Smooth muscle cell (in vitro differentiated cells): Measurements from ENCODE around the gene ARHGAP12. TPM values are rescaled to one million over a fixed set of nuclear protein-coding genes. Genes with fewer than 3 reads are reported as not detected.
"Not testable (repeated sequence)": the region's sequence is repeated elsewhere in the genome, so short reads cannot be mapped to it uniquely, and the experiment has no call there.

ENCODE experiments used
- DNase-seq: peaks from one replicate; lab custom pipeline; 2025; ENCODE audit not compliant: unreplicated experiment; lab: John Stamatoyannopoulos, UW
- H2AFZ ChIP-seq: fragments of 200-600 bp; sonication (generic); 2 replicates; pipeline ENCODE4 v1.6.0; 2016; ENCODE audit warnings: antibody characterized with exemption, low read depth, mild to moderate bottlenecking
- H3F3A ChIP-seq: fragments of 200-600 bp; sonication (generic); 2 replicates; pipeline ENCODE4 v1.6.0; 2017; ENCODE audit warnings: antibody characterized with exemption, low read depth
- H3K27ac ChIP-seq: fragments of 200-600 bp; sonication (generic); 2 replicates; pipeline ENCODE4 v1.5.1; 2016; ENCODE audit warnings: low read depth, mild to moderate bottlenecking
- H3K27me3 ChIP-seq: fragments of 200-600 bp; sonication (generic); 2 replicates; pipeline ENCODE4 v1.6.1; 2016; ENCODE audit warnings: low read depth, mild to moderate bottlenecking
- H3K36me3 ChIP-seq: fragments of 200-600 bp; sonication (generic); 2 replicates; pipeline ENCODE4 v1.5.1; 2016; ENCODE audit warnings: low read depth
- H3K4me1 ChIP-seq: fragments of 200-600 bp; sonication (generic); 2 replicates; pipeline ENCODE4 v1.5.1; 2016; ENCODE audit warnings: low read depth
- H3K4me2 ChIP-seq: fragments of 200-600 bp; sonication (generic); 2 replicates; pipeline ENCODE4 v1.6.0; 2016; ENCODE audit warnings: mild to moderate bottlenecking
- H3K4me3 ChIP-seq: fragments of 200-600 bp; sonication (generic); 2 replicates; pipeline ENCODE4 v1.5.1; 2016; ENCODE audit warnings: mild to moderate bottlenecking
- H3K79me2 ChIP-seq: fragments of 200-600 bp; sonication (generic); 2 replicates; pipeline ENCODE4 v1.6.0; 2016; ENCODE audit warnings: low read depth, mild to moderate bottlenecking
- H3K9ac ChIP-seq: fragments of 200-600 bp; sonication (generic); 2 replicates; pipeline ENCODE4 v1.6.0; 2016; ENCODE audit warnings: low read depth
- H3K9me3 ChIP-seq: fragments of 200-600 bp; sonication (generic); replicated peaks from 2 replicates; pipeline ENCODE4 v1.5.1; 2016; ENCODE audit warnings: low read depth
- H4K20me1 ChIP-seq: fragments of 200-600 bp; sonication (generic); 2 replicates; pipeline ENCODE4 v1.6.0; 2016; ENCODE audit warnings: low read depth
- CTCF ChIP-seq: fragments of 200-600 bp; sonication (generic); IDR thresholded peaks from 2 replicates; pipeline ENCODE4 v1.5.1; 2017; ENCODE audit warnings: borderline replicate concordance, mild to moderate bottlenecking, antibody characterized with exemption; ENCODE audit not compliant: insufficient read depth, poor library complexity, severe bottlenecking
- WGBS: methylation state at CpG from one replicate; pipeline ENCODE4 v1.1.7; 2016; ENCODE audit warnings: low lambda C conversion rate; 5-methylcytosine and 5-hydroxymethylcytosine counted together
- polyA plus RNA-seq: library from polyadenylated mRNA; unstranded; fragments of >200 nt; fragmentation: Nextera tagmentation; extraction: Ambion mirVana; gene quantifications from 2 replicates; pipeline ENCODE4 v1.2.1, GENCODE V29; 2016
- total RNA-seq: library from RNA; depleted of rRNA; stranded (reverse); fragments of >200 nt; gene quantifications from 2 replicates; pipeline ENCODE4 v1.2.3, GENCODE V29; 2014

The ARHGAP12 gene
- total and polyA plus RNA-seq, 2 experiments from 2014 or later: 14.5 to 46.2 TPM

GRCh38 chr10:31770307-31770902 is 158.2 kb downstream of the ARHGAP12 start:
- no peak for DNase-seq
- H3F3A ChIP-seq: no peaks in the 10 kb centered on the region
- H3K27ac ChIP-seq: no peak overlapping the region
- H3K9me3 ChIP-seq: no peaks in the 10 kb centered on the region
- no peak overlapping the region for H3K9ac ChIP-seq
- no peaks in the 10 kb centered on the region for H3K79me2 ChIP-seq
- H3K4me1 ChIP-seq: peaks cover 20% of the 10 kb centered on the region
- 74% methylated on average over 8 of the region's 8 CpGs for WGBS
- H3K36me3 ChIP-seq: no peaks in the 10 kb centered on the region
- H3K27me3 ChIP-seq: no peaks in the 10 kb centered on the region
- TF ChIP-seq CTCF: peak; percentile 46
- H2AFZ ChIP-seq: no peak overlapping the region
- no peak overlapping the region for H3K4me3 ChIP-seq
- no peaks in the 10 kb centered on the region for H4K20me1 ChIP-seq
- no peak overlapping the region for H3K4me2 ChIP-seq

DNA sequence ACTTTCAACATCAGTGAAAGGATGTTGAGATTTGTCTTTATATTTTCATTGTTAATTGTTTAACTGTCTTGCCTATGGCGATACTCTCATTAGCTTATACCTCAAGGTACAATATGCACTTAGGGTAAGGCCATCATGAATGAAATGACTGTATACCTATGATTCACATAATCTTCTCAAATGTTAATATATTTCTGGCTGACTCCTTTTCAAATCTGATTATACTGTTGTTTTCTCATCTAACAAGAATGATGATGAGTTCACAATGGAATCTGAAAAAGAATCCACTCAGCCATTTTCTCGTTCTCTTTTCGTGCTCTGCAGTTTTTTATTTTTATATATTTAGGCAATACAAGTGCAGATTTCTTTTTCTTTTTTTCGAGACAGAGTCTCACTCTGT is 159.1 kb downstream of the ARHGAP12 start:
- no peak for DNase-seq
- TF ChIP-seq CTCF: no peak
- H3K4me3 ChIP-seq: no peak overlapping the region
- no peaks in the 10 kb centered on the region for H3F3A ChIP-seq
- H2AFZ ChIP-seq: no peak overlapping the region
- H3K79me2 ChIP-seq: no peaks in the 10 kb centered on the region
- peaks cover 13% of the 10 kb centered on the region for H3K4me1 ChIP-seq
- no peaks in the 10 kb centered on the region for H3K36me3 ChIP-seq
- H3K9me3 ChIP-seq: no peaks in the 10 kb centered on the region
- no peaks in the 10 kb centered on the region for H4K20me1 ChIP-seq
- no peak overlapping the region for H3K4me2 ChIP-seq
- peak overlapping the region; percentile 53 for H3K27ac ChIP-seq
- no peaks in the 10 kb centered on the region for H3K27me3 ChIP-seq
- peak overlapping the region; percentile 1 for H3K9ac ChIP-seq
- WGBS: 58% methylated on average over 4 of the region's 4 CpGs

DNA sequence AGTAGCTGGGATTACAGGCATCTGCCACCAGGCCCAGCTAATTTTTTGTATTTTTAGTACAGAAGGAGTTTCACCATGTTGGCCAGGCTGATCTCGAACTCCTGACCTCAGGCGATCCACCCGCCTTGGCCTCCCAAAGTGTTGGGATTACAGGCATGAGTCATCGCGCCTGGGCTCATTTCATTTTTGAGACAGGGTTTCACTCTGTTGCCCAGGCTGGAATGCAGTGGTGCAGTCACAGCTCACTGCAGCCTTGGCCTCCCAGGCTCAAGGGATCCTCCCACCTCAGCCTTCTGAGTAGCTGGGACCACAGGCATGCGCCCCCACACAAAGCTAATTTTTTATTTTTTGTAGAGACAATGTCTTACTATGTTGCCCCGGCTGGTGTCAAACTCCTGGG is 159.7 kb downstream of the ARHGAP12 start:
- not testable (repeated sequence) for H3K4me2 ChIP-seq, H2AFZ ChIP-seq, H3K9ac ChIP-seq, H3F3A ChIP-seq, H3K4me3 ChIP-seq, H3K36me3 ChIP-seq, H3K79me2 ChIP-seq, H3K27me3 ChIP-seq, H4K20me1 ChIP-seq, H3K4me1 ChIP-seq, DNase-seq, H3K9me3 ChIP-seq
- 93% methylated on average over 7 of the region's 7 CpGs for WGBS
- peak overlapping the region; percentile 53 for H3K27ac ChIP-seq

DNA sequence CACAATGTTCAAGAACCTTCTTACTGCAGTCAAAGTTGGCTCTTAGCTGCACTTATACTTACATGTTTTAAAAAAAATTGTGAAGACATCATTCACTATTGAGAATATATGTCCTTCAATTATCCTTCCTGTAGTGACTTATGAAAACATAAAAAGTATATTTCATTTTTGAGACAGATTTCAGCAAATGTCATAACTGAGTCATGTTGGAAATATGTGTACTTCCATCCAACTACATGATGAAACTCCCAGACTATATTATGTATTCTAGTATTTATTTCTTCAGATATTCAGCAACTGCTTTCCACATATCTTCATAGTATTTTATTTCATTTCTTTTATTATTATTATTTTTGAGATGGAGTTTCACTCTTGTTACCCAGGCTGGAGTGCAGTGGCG is 160.2 kb downstream of the ARHGAP12 start:
- Histone ChIP-seq H2AFZ (no peak overlapping the region), H3K9ac (no peak overlapping the region), H3K79me2 (no peaks in the 10 kb centered on the region), H3K4me2 (no peak overlapping the region), H3K9me3 (no peaks in the 10 kb centered on the region), H3K27me3 (no peaks in the 10 kb centered on the region), H3K4me1 (peaks cover 2% of the 10 kb centered on the region), H3K4me3 (no peak overlapping the region), H3K36me3 (no peaks in the 10 kb centered on the region), H4K20me1 (no peaks in the 10 kb centered on the region), H3F3A (no peaks in the 10 kb centered on the region), H3K27ac (peak overlapping the region; percentile 53)
- WGBS: 100% methylated on average over 1 of the region's 1 CpG
- DNase-seq: no peak
- TF ChIP-seq CTCF: no peak
